ENCODE measurements around the gene SLAIN2.
A peak's percentile ranks its signal among the peaks of the same experiment; 100 is the strongest.
"Not testable (repeated sequence)": the region's sequence is repeated elsewhere in the genome, so short reads cannot be mapped to it uniquely, and the experiment has no call there.

SLAIN2 gene

DNA sequence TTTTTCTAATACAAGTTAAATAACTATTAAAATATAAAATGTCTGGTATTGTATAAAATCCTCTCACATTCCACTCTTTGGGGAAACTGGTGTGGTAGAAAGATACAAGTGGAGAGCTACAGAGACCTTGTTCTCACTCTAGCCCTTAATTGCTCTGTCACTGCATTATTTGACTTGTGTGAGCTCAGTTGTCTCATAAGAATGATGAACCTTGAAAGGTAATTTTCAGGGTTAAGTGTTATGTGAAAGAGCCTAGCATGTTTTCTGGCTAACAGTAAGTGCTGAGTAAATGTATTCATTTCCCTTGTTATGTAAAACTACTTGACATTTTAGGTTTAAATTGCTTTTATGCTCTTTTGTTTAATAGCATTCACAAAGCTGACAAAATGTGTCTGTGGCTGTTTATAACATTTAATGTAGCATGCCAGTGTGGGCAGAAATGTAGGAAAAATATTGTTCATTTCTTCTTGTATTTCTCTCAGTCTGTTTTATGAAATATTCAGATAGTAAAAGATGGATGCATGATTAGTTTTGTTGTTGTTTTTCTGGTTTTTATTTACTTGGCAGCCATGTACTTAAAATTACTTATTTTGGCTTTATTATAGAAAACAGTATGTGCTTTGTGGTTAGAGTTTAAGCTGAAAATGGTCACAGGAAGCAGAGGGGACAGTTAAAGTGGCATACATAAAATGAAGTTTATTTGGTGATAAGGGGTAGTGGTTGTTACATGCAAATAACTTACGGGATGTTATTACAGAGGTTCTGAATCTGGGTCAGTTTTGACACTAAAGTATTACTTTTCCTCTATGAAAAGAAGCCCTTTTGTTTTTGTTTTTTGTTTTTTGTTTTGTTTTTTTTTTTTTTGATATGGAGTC, 29.2 kb downstream of the SLAIN2 start:
- no peak for DNase-seq

DNA sequence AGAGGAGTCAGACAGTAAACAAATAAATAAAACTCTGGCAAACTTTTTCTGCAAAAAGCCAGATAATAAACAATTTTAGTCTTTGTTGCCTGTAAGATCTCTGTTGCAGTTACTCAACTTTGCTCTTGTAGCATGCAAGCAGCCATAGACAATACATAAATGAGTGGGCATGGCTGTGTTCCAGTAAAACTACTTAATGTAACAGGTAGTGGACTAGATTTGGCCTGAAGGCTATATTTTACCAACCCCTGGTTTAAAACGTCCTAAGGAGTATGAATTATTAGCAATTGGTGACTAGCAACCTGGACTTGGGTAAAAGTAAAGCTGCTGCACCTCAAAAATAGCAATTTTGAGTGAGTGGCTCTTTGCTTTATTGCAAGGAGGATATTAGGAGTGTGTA, 30.9 kb downstream of the SLAIN2 start:
- DNase-seq: no peak

DNA sequence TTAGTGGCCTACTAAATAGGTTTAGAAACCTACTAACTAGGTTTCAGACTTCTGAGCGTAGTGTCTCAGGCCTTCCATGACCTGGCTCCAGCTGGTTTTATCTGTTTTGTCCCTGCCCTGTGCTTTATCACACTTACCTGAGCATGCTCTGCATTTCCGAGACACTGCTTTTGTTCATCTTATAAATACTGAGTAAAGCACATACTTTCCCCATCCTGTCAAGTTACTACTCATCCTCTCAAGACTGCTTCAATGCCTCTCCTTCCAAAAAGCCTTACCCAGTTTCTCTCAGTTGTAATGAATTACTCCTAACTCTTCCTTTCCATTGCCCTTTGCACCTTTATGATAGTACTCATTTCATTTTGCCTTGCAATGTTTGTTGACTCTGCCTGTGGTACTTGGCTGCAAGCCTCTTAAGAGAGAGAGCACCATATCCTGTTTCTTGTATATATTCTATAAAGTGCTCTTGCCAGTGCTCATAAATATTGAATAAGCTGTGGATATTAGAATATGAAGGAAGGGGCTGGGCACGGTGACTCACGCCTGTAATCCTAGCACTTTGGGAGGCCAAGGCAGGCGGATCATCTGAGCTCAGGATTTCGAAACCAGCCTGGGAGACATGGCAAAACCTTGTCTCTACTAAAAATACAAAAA, 34.4 kb downstream of the SLAIN2 start:
- DNase-seq: peak; percentile 66

DNA sequence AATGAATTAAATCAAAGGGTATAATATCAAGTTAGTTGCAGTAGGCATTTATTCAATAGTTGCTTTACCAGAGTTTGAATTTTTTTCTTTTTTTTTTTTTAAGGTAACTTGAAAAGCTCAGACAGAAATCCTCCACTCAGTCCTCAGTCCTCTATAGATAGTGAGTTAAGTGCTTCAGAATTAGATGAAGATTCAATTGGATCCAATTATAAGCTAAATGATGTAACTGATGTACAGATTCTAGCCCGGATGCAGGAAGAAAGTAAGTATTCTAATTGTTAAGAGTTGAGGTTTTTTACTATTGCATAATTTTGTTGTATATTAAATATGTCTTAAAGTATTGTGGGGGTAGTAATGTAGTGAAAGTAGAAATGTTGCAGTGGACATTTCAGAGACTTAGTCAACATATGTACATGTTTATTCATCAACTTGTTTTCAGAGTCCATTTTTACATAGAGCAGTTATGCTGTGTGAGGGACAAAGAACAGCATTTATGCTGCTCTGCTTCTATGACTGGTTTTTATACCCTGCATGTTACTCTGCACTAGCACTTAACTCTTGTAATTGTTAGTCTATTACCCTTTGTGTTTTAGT, 38.4 kb downstream of the SLAIN2 start:
- no peak for DNase-seq

DNA sequence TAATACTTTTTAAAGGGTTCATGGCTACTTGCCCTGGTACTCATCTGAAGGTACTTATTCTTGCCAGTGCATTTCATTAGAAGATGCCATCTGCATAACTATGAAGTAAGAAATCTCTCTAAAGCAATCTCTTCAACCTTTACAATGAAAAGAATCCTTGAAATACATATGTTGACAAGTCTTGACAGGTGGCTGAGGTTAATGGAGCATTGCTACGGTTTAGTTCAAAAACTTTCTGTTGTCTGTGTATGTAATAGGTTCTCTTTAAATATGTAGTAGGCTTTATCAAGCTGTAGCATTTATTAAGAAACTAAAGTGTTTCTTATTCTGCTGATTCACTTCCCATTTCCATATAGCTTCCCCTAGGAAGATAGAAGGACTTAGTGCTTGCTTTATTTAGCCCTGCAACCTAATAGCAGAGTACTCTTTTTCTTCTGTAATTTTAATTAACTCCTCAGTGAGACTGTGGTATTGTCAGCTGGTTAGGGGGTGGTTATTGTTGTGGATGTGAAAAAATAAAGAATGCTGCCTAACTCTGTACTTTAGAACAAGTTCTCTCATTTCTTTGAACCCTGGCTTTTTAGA, 39.3 kb downstream of the SLAIN2 start:
- no peak for DNase-seq

DNA sequence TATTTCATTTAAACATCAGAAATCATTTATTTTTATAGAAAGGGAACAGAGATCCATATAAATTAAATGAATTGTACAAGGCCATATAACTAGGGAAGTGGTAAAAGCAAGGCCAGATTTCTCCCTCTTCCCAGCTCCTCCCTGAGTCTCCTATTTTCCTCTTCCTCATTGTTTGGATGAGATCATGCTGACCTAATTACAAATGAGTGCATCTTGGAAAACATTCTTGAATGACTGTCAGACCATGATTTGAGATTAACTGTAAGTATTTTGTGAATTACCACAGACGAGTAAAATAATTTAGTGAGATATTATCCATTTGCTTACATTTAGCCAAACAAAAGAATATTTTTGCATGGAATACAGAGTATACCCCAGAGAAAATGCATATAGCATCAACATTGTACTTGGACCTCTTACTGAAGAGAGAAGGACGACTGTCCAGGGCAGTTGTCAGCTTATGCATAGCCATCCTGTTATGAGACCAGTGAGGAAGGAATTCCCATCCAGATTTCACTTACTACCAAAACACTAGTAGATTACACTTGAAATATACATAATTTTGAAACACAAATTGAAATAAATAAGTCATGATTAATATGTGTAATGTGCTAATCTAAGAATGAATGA, 47.3 kb downstream of the SLAIN2 start:
- no peak for DNase-seq

DNA sequence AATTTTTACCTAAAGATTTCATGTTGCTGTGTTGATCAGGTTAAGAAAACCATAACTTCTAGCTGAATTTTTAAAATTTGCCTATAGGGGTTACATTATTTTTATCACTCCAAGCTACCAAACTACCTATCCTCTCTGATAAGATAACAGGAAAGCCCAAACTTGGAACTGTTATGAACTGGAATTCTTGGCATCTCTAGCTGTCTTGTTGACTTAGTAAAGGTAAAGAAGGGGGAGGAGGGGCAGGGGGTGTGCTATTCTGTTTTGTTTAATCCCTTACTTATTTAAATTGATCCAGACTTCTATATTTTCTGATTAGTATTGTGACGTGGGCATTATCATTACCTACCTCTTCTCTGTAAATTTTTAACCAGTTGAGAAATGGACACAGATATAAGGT, 54.7 kb downstream of the SLAIN2 start:
- DNase-seq: no peak

DNA sequence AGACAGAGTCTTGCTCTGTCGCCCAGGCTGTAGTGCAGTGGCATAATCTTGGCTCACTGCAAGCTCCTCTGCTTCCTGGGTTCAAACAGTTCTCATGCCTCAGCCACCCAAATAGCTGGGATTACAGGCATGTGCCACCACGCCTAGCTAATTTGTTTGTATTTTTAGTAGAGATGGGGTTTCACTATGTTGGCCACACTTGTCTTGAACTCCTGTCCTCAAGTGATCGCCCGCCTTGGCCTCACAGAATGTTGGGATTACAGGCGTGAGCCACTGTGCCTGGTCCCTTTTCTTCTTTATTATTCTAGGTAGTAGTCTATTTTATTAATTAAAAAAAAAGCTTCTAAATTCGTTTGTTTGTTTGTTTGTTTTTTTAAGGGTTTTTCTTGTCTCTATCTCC, 59.1 kb downstream of the SLAIN2 start:
- no peak for DNase-seq

DNA sequence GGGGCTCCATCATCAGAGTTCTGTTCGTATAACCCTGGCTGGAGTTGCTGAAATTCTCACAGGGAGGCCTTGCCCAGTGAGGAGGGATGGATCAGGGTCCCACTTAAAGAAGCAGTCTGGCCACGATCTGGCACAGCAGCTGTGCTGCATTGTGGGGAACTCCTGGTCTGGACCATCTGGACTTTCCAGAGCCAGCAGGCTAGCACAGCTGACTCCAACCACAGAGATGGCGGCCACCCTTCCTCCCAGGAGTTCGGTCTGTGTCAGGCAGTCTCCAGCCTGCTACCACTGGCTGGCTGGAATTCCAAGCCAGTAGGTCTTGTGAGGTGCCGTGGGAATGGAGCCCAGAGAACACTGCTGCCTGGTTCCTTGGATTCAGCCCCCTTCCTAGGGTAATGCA, 62.0 kb downstream of the SLAIN2 start:
- DNase-seq: no peak

DNA sequence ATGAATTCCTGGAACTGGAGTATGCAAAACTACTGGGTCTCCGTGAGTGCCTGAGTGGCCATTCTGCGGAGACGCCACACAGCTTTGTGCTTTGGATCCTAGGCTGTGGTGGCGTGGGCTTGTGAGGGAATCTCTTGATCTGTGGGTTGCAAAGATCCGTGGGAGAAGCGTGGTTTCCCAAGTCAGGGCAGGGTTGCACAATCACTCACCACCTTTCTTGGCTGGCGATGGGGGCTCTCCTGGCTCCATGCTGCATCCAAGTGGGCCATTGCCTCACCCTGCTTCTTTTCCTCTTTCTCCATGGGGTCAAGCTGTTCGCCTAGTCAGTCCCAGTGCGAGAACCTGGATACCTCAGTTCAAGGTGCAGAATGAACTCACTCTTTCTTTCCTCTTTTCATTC, 62.5 kb downstream of the SLAIN2 start:
- no peak for DNase-seq

DNA sequence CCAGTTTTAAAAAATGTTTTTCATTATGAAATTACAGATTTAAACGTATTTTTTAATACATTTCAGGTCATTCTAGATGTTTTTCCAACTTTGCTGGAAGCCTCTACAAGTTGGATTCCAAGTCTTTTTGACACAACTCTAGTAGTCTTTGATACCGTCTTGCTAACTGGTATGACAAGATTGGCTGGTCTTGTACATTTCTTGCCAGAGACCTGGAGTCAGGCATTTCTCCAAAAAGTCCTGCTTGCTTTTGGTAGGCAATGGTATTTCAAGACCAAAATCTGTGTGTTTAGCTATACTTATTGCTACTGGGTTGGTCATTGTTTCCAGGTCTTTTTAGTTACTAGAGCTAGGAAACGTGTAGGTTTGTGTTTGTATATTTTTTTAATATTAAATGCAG, 64.6 kb downstream of the SLAIN2 start:
- no peak for DNase-seq

DNA sequence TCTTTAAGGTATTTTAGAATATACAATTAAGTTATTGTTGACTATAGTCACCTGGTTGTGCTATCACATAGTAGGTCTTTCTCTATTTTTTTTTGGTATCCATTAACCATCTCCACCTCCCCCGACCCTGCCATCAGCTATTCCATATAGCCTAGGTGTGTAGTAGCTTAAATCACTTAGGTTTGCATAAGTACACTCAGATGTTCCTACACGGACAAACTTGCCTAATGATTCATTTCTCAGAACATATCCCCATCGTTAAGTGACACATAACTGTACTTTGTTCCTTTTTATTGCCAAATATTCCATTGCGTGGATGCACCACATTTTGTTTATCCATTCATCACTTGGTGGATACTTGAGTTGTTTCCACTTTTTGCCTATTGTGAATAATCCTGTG, 67.9 kb downstream of the SLAIN2 start:
- no peak for DNase-seq

DNA sequence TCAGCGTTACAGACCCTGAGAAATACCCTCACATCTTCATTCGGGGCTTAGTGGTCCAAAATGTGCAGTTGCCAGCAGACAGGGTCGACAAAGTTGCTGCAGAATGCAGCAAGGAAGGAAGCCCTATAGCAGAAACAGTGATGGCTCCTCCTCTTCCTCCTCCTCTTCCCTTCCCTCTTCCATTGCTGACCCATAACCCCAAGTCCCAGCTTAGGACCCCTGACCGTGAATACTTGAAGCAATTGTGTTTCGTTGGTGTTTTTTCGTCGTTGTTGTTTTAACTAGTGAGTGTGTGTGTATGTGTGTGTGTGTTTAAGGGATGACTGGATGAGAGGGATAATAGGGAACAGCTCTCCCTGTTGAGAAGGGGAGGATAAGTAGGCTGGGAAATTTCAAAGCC, 69.5 kb downstream of the SLAIN2 start:
- DNase-seq: no peak

DNA sequence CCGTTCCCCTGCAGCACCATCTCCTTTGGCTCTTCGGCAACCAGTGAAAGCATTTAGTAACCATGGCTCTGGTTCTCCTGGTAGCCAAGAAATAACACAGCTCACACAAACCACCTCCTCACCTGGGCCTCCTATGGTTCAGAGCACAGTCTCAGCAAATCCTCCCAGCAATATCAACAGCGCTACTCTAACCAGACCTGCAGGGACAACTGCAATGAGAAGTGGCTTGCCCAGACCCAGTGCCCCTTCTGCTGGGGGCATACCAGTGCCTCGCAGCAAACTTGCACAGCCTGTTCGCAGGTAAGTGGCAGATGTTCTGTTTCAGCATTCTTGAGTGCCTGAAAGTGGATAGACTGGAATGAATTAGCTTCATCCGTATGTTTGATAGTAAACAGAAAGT, 78.8 kb downstream of the SLAIN2 start:
- no peak for DNase-seq

DNA sequence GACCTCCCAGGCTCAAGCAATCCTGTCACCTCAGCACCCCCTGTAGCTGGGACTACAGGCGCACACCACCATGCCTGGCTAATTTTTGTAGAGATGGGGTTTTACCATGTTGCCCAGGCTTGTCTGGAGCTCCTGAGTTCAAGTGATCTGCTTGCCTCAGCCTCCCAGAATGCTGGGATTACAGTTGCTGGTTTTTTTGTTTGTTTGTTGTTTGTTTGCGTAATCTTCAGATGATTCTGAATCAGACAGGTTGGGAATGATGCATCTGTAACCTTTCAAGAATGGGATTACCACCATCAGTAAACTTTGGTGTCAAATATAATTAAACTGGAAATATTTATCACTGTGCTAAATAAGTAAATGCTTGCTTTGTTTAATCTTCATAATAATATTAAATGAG, 79.8 kb downstream of the SLAIN2 start:
- DNase-seq: no peak

DNA sequence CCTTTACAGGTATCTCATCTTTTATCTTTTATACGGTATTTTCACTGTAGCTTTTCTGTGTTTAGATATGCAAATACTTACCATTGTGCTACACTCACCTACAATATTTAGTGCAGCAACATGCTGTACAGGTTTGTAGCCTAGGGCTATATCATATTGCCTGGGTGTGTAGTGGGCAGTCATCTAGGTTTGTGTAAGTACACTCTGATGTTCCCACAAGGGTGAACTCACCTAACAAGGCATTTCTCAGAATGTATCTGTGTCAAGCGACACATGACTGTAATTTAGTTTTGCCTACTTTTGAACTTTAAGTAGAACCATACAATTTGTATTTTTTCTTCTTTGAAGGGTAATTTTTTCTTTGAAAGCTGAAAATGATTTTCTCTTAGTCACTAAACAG, 87.6 kb downstream of the SLAIN2 start:
- DNase-seq: no peak

DNA sequence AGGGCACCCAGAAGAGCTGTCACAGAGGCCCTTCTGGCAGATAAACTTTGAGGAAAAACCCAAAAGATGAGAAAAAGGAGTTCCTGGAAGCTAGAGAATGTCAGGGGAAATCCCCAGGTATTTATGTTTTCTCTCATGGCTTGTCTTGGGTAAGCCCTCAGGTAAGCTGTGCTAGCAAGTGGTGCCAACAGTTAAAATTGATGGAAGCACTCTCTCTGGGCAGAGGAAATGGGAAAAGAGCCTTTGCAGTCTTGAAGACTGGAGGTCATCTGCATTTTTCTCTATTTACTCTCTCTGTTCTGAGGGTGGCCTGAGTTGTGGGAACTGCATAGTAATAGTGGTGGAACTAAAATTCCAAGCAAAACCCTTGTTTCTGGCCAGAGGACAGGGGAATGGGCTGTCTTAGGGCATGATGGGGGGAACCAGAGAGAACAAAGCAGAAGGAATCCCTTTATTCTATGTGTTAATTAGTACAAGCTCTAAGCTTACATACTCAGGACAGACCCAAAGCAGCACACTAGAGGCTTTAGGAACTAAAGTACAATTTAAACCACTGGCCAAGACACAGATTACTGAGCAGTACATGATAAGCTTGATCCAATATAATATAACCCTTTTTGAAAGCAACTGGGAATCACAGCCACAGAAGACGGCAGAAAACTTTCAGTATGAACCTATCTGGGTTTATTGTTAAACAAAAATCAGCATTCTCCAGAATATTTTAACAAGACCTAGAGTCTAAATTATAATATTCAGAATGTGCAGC, 88.6 kb downstream of the SLAIN2 start:
- DNase-seq: no peak

DNA sequence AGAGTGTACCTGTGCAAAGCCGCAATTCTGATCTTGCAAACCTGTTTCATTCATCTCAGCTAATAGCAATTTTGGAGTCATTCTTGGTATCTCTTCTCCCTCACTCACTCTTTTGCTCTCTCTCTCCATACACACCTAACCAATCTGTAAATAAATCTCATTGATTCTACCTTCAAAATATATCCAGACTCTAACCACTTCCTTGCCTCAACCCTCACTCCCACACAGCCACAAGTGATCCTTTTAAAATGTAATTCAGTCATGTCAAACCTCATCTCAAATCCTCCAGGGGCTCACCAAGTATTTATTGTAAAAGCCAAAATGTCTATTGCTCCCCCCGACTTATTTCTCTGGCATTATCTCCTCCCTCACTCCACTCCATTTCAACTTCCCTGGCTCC, 90.1 kb downstream of the SLAIN2 start:
- no peak for DNase-seq

DNA sequence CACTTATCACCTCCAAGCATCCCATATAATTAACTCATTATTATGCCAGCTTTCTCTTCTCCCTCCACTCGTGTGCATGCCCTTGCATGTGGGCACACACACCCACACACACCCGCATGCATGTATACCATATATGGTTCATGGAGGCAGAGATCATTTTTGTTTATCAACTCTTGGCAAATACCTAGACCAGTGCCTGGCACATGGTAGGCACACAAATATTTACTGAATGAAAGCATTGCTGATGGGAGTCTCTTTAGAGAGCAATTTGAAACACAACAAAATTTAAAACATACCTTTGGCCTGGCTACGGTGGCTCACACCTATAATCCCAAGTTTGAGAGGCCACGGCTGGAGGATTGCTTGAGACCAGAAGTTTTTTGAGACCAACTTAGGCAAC, 90.7 kb downstream of the SLAIN2 start:
- DNase-seq: no peak

DNA sequence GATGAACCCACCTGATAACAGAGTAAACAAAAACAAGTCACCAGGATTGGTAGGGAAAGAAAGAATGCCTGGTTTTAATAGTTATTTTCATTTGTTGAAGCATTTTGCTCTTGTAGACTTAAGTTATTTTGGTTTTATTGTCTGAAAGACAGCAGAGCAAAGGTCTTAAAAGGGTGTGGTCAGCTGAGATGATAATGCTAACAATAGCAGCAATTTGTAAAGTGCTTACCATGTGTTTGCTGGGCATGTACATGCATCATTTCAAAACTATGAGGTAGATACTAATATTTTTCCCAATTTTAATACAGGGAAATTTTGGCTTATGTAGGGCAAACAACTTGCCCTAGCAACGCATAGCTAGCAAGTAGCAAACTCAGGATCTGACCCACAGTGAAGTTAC, 95.0 kb downstream of the SLAIN2 start:
- DNase-seq: no peak

DNA sequence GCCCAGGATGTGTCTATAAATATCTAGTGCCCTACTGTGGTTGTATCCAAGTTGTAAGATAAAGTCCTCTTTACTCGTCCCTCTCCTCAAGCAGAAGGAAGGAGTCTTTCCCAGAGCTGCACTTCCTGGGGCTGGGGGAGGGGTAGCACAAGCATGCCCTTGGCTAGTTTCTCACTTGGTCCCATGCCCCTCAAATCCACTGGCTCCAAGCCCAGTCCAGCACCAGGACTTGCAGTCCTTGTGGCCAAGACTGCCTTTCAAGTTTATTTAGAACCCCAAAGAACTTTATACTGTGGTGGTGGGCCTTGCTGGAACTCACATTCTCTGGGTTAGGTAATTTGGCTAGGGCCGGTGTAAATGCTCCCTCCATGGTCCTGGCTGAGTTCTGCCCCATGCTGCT, 98.7 kb downstream of the SLAIN2 start:
- no peak for DNase-seq

DNA sequence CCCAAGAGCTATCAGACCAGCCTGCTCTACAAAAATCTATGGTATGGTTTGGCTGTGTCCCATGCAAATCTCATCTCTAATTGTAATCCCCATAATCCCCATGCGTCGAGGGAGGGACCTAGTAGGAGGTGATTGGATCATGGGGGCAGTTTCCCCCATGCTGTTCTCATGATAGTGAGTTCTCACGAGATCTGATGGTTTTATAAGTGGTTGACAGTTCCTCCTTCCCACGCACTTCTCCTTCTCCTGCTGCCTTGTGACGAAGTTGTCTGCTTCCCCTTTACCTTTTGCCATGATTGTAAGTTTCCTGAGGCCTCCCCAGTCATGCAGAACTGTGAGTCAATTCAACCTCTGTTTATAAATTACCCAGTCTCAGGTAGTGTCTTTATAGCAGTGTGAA, 99.6 kb downstream of the SLAIN2 start:
- DNase-seq: not testable (repeated sequence)

DNA sequence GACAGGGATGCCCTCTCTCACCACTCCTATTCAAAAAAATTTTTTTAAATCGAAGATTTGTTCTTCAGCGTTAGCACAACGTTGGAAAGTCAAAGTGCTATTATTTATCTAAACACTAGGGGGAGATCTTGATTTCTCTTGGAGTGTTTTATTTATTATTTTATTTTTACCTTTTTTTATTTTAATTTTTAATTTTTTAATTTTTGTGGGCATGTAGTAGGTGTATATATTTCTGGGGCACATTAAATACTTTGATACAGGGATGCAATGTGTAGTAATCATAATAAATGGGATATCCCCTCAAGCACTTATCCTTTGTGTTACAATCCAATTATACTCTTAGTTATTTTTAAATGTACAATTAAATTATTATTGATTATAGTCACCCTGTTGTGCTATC, 104.4 kb downstream of the SLAIN2 start:
- no peak for DNase-seq

All from DMS79 (cell line).